Right lobe of liver (tissue), 4 donors: ENCODE results near the gene XKR8.

Experiments used
- POLR2A ChIP-seq: fragments of 450-650 bp; IDR thresholded peaks from one replicate; pipeline ENCODE4 v1.6.1; 2017; ENCODE audit warnings: antibody characterized with exemption, mild to moderate bottlenecking
- TF ChIP-seq, protein P1 (sequence below), 4 donors: fragments of 200-600 bp in 3 of 4; fragments of 450-650 bp in 1 of 4; IDR thresholded peaks; one replicate each; pipeline versions ENCODE4 v1.5.1 to v1.8.0; 2016 to 2022; ENCODE audit warnings: antibody characterized with exemption in 4 of 4, mild to moderate bottlenecking in 2 of 4
- donor health status: DM: no; HTN: no; CAD: no.
- donor health status: DM: no; HTN: no; CAD: no.
- donor health status: DM: no; HTN: yes; CAD: no.

- TF ChIP-seq, protein P1, sequence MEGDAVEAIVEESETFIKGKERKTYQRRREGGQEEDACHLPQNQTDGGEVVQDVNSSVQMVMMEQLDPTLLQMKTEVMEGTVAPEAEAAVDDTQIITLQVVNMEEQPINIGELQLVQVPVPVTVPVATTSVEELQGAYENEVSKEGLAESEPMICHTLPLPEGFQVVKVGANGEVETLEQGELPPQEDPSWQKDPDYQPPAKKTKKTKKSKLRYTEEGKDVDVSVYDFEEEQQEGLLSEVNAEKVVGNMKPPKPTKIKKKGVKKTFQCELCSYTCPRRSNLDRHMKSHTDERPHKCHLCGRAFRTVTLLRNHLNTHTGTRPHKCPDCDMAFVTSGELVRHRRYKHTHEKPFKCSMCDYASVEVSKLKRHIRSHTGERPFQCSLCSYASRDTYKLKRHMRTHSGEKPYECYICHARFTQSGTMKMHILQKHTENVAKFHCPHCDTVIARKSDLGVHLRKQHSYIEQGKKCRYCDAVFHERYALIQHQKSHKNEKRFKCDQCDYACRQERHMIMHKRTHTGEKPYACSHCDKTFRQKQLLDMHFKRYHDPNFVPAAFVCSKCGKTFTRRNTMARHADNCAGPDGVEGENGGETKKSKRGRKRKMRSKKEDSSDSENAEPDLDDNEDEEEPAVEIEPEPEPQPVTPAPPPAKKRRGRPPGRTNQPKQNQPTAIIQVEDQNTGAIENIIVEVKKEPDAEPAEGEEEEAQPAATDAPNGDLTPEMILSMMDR (IDR thresholded peaks at IDR 0.05), result no peak
- no peak for TF ChIP-seq POLR2A
These were observed 51.2 kb downstream of the XKR8 start for GRCh38 chr1:28010969-28011368.
